Tracheal epithelial cell (primary cell): Measurements from ENCODE around the gene NXF2. TPM values are rescaled to one million over a fixed set of nuclear protein-coding genes. Genes with fewer than 3 reads are reported as not detected.

Experiments used
- total RNA-seq: library from RNA; depleted of rRNA; stranded (reverse); fragments of >200 nt; gene quantifications from 2 replicates; pipeline ENCODE4 v1.2.1, GENCODE V29; 2014

The NXF2 gene
- total RNA-seq: not detected in 2 replicates

GRCh38 chrX:102246893-102247292 lies at the start of gene NXF2:
Gene NXF2 (plus strand): TSS chrX:102247167. CDS start chrX:102307079, 59,912 bp downstream.

DNA sequence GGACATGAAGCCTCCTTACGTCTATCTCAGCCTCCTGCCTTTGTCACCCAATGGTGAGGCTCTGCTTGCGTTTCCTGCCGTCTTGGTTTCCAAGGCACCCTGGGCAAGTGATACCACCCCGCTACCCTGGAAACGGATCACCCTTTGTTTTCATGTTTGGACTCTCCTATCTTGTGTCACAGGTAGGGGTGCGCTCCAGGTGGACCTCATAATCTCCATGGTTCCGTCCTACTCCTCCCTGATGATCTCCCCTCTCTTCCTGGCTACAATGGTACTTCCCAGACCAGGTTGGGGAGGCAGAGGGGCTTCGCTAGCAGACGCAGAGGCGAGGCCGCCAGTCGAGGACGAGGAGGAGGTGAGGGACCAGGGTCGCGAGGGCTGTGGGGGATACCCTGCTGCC lies 32.0 kb upstream of the NXF2 start, which contains the start of gene TCP11X1:
Gene TCP11X1 (plus strand): TSS at position 316 of the 400 bp plus-strand sequence.

Other genes with a start within 250 kb of the NXF2 start
- gene TCEAL2, start 121.5 kb upstream of the NXF2 start, total RNA-seq: not detected in 2 replicates
- gene TCEAL6, start 104.7 kb upstream of the NXF2 start, total RNA-seq: not detected in 2 replicates
- gene BEX5, start 91.2 kb upstream of the NXF2 start, total RNA-seq: 1.1 and 1.2 TPM in 2 replicates
- gene TCP11X1, start 31.9 kb upstream of the NXF2 start, total RNA-seq: not detected in 2 replicates
- gene NXF2B, start 192.8 kb downstream of the NXF2 start, total RNA-seq: not detected in 2 replicates
- not detected in 2 replicates for gene TCP11X2, start 224.6 kb downstream of the NXF2 start, total RNA-seq